IPS DF 19.7 (cell line): ENCODE data around the gene ZEB1.

Source experiments
- DNase-seq: peaks from one replicate; pipeline ENCODE4 v3.0.0-alpha.2; 2013; ENCODE audit warnings: low read depth, low spot score

ZEB1 gene

GRCh38 chr10:31318854-31319601, at the start of gene ZEB1:
Gene ZEB1 (plus strand): TSS chr10:31319216. CDS start chr10:31319235, 19 bp downstream.
- peak; percentile 89 for DNase-seq

GRCh38 chr10:31270954-31271353, 48.1 kb upstream of the ZEB1 start:
- no peak for DNase-seq

DNA sequence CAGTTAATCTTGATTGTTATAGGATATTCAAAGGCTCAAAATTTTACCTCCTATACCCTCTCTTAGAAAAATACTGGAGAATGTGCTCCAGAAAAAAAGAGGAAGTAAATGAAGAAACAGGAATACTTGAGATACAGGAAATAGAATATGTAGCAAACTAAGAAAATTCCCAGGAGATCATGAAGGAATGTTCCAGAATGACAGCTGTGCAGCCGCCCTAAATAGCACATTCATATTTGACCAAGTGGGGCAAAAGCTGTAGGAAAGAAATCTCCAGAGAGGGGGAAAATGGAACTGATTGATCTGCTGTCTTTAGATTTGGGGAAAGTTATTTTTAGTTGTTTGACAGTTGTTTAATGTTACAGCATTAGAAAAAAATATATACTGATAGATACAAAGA, 46.2 kb upstream of the ZEB1 start:
- DNase-seq: no peak

DNA sequence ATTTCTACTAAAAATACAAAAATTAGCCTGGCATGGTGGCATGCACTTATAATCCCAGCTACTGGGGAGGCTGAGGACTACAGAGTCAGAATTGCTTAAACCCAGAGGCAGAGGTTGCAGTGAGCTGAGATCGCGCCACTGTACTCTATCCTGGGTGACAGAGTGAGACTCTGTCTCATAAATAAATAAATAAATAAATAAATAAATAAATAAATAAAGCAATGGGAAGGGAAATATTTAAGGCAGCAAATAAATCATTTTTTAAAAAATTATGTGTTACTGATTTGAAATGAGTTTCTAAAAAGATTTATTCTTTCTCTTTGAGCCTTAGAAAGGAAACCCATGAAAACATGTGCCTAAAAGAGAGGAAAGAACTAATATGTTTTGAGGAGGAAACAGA, 45.2 kb upstream of the ZEB1 start:
- DNase-seq: no peak

DNA sequence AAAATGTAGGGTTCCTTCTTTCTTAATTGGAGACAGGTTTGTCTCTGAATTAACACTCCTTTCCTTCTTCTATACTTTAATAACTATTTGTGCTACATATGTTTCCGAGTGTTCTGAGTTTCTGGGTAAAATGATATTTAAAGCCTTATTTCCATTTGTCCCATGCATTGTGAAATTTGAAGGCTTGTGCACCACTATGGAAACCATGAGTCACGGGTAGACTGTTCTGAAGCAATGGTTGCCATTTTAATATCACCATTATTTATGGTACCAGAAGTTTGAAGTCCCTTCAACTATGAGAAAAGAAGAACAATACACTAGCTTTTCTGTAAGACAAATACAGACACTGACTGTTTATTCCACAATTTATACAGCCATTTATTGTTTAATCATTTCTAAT, 44.7 kb upstream of the ZEB1 start:
- no peak for DNase-seq

DNA sequence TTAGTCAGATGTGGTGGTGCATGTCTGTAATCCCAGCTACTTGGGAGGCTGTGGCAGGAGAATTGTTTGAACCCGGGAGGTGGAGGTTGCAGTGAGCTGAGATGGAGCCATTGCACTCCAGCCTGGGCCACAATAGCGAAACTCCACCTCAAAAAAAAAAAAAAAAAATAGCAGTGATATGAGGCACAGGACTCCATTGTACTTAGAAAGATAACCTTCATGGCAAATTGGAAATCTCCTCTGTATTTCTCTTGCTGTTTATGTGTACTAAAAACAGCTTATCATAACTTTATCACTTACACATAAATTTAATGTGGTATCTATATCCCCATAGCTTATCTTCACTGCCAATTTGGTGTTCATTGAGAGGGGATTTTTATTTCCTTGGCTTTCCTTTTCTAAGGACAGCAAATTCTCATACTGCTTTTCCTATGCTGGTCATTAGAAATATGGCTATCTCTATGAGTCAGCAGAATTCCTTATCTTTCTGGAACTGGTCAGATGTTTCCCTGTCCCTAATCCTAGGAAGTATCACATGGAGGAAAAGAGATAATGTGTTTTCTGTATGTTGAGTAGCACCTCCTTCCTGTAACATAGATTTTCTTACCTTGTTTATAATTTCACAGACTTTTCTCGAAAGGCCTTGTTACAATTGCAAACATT, 40.6 kb upstream of the ZEB1 start:
- no peak for DNase-seq

- DNase-seq: no peak
Observed at GRCh38 chr10:31280972-31281371, 38.0 kb upstream of the ZEB1 start.

DNA sequence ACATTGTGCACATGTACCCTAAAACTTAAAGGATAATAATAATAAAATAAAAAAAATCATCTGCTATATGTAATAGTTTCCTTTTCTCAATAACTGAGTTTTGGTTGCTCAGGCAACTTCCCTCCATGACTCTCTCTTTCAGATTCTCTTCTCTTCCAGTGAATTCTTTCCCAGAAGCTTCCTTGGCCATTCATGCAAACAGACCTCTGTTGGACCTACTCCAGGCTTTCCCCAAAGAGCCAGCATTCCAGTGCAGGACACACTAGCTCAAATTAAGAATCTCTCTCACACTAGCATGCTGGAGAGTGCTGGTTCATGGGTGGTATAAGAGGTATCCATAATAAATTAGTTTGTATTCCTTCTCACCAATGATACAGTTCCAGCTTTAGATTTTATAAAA, 31.0 kb upstream of the ZEB1 start:
- DNase-seq: no peak

- DNase-seq: no peak
Observed at GRCh38 chr10:31288962-31289361, 30.1 kb upstream of the ZEB1 start.

DNA sequence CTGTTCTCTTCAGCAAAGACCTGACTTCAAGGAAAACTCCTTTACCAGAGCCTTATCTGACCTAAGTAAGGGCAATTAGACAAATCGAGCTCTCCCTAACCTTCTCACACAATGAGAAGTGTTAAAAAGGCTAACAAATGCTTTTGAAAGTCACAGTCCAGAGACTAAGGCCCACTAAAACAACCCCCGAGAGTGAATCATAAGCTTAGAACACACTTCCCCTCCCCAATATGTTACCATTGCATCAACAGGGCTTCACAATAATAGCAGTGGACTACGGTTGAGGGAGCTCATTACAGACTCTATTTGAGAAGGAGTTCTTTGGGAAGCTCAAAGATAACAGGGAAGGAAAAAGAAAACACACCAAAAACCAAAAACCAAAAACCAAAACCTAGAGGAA, 28.6 kb upstream of the ZEB1 start:
- DNase-seq: no peak

DNA sequence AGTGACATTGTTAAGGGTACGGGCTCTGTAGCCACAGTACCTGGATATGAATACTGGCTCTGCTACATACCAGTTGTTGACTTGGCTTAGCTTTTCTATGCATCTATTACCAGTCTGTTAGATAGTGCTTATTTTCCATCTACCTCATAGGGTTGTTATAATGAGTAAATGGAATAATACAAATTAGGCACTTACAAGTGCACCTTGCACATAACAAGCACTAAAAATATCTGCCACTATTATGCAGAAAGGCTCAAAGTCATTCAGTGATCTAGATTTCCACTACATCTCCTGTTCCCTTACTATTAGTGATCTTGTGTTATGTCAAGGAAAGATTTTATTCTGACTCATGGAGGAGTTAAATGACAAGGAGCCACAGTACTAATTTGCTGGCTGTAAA, 27.9 kb upstream of the ZEB1 start:
- DNase-seq: no peak

GRCh38 chr10:31294558-31294957, 24.5 kb upstream of the ZEB1 start:
- no peak for DNase-seq

DNA sequence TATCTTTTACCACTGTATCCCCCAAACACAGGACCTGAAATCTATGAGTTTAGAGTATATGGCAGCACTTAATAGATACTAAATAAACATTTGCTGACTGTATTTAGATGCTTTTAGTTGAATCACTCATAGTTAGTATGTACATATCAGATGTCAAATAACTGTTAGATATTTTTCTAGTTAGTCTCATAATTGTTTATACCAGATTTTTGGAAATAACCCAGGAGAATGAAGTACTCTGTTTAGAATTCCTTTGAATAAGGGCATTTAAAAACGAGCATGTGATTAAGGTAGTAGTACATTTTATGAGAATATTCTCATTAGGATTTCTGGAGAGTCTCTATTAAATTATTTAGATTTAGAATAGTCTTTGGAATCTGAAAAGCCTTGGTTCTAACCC, 22.3 kb upstream of the ZEB1 start:
- no peak for DNase-seq

- DNase-seq: no peak
Observed at GRCh38 chr10:31299119-31299518, 19.9 kb upstream of the ZEB1 start.

DNA sequence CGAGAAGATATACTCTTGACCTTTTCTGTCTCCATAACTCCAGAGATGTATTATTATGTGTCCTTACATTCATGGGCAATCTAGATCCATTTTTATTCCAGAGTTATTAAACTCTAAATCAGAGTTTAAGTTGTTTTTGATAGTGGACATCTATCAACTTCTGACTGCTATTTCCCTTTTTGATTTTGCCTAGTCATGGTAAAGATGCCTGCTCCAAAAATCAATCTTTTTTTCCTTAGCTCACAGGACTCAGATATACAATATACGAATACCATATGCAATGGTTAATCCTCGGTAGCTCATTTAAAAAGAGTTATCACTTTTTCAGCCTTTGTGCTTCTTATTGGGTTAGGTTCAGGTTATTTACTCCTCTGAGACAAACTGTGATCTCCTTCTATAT, 15.8 kb upstream of the ZEB1 start:
- no peak for DNase-seq

DNA sequence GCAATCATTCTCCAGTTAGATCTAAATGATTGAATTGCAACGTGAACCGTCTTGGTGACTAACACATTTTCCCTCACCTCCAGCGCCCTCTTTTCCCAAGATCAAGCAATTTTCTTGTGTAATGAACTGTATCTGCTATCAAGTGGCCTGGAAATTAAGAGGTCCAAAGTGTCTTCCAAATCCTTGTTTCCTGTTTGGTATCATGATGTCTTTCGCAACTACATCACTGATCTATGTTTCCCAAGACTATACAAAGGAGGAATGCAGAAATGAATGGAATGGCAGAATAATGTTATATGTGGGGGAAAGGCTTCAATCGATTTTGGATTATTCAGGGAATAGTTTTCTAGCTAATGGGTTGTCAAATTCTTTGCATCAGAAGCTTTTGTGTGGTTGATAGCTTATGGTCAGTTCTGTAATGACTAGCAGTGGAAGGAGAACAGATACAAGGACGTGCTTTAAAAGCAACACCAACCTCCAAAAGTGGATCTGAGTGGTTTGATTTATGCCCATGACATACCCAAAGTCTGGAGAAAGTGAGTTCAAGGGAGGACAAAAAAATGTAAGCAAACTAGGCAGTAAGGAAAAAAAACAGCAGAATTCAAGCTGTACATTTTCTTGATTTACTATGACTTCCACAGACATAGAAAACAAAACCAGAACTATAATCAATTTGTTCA, 14.6 kb upstream of the ZEB1 start:
- DNase-seq: no peak

DNA sequence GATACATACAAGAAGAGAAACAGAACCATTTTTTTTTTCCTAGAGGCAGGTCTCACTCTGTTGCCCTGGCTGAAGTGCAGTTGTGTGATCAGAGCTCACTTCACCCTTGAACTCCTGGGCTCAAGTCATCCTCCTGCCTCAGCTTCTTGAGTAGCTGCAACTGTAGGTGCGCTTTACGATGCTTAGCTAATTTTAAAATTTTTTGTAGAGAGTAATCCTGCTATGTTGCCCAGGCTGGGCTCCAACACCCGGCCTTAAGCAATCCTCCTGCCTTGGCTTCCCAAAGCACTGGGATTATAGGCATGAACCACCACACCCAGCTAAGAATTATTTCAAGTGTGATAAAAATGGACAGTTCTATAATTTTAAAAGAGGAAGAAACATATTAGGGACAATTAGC, 5.6 kb upstream of the ZEB1 start:
- no peak for DNase-seq

GRCh38 chr10:31314256-31315150, 4.5 kb upstream of the ZEB1 start:
- DNase-seq: no peak

DNA sequence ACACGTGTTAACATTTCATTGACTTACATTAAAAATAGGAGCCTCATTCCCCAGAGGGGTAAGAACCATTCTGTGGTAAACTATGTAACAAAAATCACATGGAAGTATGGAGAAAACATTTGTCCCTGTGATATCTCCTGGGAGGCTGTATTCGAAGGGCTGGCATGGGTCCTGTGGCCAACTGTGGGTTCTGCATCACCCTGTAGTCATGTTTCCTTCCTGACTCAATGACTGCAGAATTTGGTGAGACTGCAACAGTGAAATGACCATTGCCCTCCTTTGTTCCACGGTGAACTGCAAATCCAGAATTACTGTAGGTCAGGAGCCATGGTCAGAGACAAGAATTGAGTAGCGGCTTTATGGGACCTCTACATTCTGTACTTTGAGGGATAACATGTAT, 3.6 kb upstream of the ZEB1 start:
- no peak for DNase-seq

DNA sequence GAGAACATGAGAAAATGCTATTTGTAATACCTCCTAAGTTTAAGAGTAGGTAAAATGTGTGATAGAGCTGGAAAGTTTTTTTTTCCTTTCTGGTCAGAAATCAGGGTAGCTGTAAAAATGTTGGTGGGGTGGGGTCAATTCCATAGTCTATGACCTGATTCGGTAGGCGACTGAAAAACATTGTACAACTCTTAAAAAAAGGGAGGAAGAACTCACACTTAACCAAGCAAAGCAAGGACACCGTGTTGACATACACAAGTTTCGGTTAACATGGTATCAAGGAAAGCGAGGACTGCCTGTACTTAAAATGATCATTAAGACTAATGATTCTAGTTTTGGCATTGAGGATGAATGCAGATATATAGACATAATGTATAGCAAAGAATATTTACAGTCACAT, 1.8 kb upstream of the ZEB1 start:
- DNase-seq: no peak

DNA sequence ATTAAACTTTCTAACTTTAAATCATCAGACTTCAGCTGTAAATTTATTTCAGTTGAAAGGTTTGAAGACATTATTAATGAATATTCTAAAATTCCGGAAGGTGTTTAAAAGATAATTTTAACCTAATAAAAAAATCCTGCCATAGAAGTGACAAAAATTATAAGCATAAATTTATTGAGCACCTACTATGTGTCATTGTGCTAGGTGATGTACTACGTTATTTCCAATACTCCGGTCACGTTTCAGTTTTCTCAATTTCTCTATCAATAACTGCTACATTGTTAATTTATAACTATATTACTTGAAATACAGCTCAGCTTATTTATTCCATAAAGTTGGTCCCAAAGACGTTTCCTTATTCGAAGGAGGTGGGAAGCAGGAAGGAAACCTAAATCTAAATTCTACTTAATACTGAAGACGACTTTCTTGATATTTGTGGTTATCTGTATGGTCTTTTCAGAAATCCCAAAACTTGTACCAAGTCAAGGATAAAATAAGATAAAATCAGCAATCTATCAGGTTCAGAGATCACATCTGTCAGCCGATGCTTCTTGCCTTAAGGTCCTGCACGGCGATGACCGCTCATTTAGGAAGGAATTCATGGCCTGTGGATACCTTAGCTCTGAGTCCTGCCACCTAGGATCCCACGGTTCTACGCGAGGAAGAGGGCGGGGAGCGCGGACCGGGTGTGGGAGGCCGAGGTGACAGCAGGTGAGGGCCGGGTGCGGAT, 1.2 kb upstream of the ZEB1 start:
- no peak for DNase-seq
